ENCODE measurements around the gene TCF4.

Gene TCF4

GRCh38 chr18:55302167-55302833 is 285.7 kb downstream of the TCF4 start:
- DNase-seq (ENCODE audit: low read depth, low spot score), result peak; percentile 36
- TF ChIP-seq CTCF (IDR thresholded peaks at IDR 0.05; ENCODE audit: low read depth, low read length), result no peak
- in situ Hi-C loops (cut with HindIII; ENCODE audit: low sequenced_read_pairs), result no loop called here
- H3K4me3 ChIP-seq (ENCODE audit: low read depth, low read length), result no peak overlapping the region

- no peak for TF ChIP-seq CTCF (IDR thresholded peaks at IDR 0.05; ENCODE audit: low read depth, low read length)
- DNase-seq (ENCODE audit: low read depth, low spot score), result peak; percentile 17
- H3K4me3 ChIP-seq (ENCODE audit: low read depth, low read length), result no peak overlapping the region
- in situ Hi-C loops (cut with HindIII; ENCODE audit: low sequenced_read_pairs), result no loop called here
Observed at GRCh38 chr18:55301824-55302166, 286.2 kb downstream of the TCF4 start.

- peak; percentile 41 for DNase-seq (ENCODE audit: low read depth, low spot score)
- in situ Hi-C loops (cut with HindIII; ENCODE audit: low sequenced_read_pairs), result no loop called here
- no peak overlapping the region for H3K4me3 ChIP-seq (ENCODE audit: low read depth, low read length)
Observed at GRCh38 chr18:55300936-55301531, 287.0 kb downstream of the TCF4 start.

DNA sequence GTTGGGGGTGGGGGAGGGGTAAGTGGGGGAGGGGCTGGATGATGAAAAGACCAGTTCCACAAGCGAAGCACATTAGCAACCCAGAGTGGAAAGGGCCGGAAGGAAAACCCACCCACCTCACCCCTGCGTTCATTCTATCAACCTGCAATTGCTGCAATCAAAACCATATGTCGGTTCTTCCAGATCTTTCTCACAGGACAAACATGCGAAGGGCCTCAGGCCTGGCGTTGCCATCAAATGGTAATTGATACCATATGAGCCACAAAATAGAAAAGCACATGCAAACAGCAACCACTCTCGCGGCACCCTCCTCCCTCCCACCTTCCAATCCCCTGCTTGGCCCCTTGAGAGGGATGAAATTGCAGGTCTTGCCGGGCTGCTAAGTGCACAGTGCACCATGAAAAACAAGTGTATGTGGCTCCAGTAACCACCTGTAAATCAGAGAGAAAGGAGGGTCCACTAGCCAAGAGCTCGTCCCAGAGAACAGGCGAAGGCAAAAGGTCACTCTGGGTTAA is 287.5 kb downstream of the TCF4 start:
- no peak for TF ChIP-seq CTCF (IDR thresholded peaks at IDR 0.05; ENCODE audit: low read depth, low read length)
- DNase-seq (ENCODE audit: low read depth, low spot score), result peak; percentile 62
- in situ Hi-C loops (cut with HindIII; ENCODE audit: low sequenced_read_pairs), result no loop called here
- H3K4me3 ChIP-seq (ENCODE audit: low read depth, low read length), result no peak overlapping the region

More at GRCh38 chr18:55300936-55301531, 287.0 kb downstream of the TCF4 start:
- TF ChIP-seq CTCF (IDR thresholded peaks at IDR 0.05; ENCODE audit: low read depth, low read length), result no peak

DNA sequence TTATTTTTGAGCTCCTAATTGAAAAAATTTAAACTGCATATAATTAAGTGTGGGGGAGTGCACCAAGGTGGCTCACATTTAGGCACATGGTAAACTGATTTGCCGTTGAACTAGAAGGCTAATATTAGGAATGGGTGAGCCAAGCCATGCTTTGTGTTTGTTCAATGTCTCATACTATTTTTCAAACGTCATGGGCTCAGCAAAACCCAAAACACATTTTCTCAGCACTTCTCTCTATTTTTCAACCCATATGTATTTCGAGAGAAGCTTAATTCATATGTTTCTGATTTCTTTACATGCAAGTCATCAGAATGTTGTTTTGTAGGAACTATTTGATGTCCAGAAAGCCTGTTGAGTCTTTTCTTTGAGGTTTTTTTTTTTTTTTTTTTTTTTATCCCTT is 291.2 kb downstream of the TCF4 start:
- no peak for TF ChIP-seq CTCF (IDR thresholded peaks at IDR 0.05; ENCODE audit: low read depth, low read length)
- in situ Hi-C loops (cut with HindIII; ENCODE audit: low sequenced_read_pairs), result no loop called here
- no peak for DNase-seq (ENCODE audit: low read depth, low spot score)
- no peak overlapping the region for H3K4me3 ChIP-seq (ENCODE audit: low read depth, low read length)

DNA sequence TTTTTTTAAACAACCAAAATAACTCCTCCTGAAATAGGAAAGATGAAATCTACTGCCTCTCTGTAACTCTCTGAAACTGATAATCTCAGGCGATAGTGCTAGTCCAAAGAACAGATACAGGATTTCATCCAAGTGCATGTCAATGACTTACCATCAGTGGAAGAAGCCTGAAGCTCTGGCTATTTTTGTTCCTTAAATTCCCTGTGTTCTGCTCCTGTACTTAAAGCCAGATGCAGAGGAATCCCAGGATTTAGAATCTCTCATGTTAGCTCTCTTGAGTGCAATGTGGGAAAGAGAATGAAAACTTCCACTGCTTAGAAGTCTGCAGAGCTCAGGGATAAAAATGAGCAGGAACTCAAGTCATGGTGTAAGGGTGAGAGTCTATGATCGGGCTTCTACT is 291.9 kb downstream of the TCF4 start:
- no peak overlapping the region for H3K4me3 ChIP-seq (ENCODE audit: low read depth, low read length)
- in situ Hi-C loops (cut with HindIII; ENCODE audit: low sequenced_read_pairs), result no loop called here
- no peak for DNase-seq (ENCODE audit: low read depth, low spot score)
- TF ChIP-seq CTCF (IDR thresholded peaks at IDR 0.05; ENCODE audit: low read depth, low read length), result no peak

Measured in astrocyte of the spinal cord (primary cell).